NOMO-1 treated with dmso at 0.1 percent for 144 hours (cell line): ENCODE results near the gene OLFML2A.
"Not testable (repeated sequence)": the region's sequence is repeated elsewhere in the genome, so short reads cannot be mapped to it uniquely, and the experiment has no call there.

Source experiments
- DNase-seq: peaks from one replicate; lab custom pipeline; 2025; ENCODE audit not compliant: unreplicated experiment; lab: John Stamatoyannopoulos, UW

OLFML2A gene

GRCh38 chr9:124818431-124819281 lies 41.7 kb downstream of the OLFML2A start:
- DNase-seq, result no peak

- DNase-seq, result no peak
Measured at GRCh38 chr9:124820698-124821623, 44.0 kb downstream of the OLFML2A start.

- no peak for DNase-seq
Measured at GRCh38 chr9:124828489-124829333, 51.8 kb downstream of the OLFML2A start.

- no peak for DNase-seq
Measured at GRCh38 chr9:124829334-124829669, 52.4 kb downstream of the OLFML2A start.

GRCh38 chr9:124830593-124830992 lies 53.7 kb downstream of the OLFML2A start:
- DNase-seq, result no peak

- DNase-seq, result no peak
Measured at GRCh38 chr9:124831642-124832364, 54.9 kb downstream of the OLFML2A start.

GRCh38 chr9:124834591-124834990 lies 57.7 kb downstream of the OLFML2A start:
- no peak for DNase-seq

- no peak for DNase-seq
Measured at GRCh38 chr9:124835026-124835557, 58.2 kb downstream of the OLFML2A start.

GRCh38 chr9:124838132-124838531 lies 61.2 kb downstream of the OLFML2A start:
- not testable (repeated sequence) for DNase-seq

GRCh38 chr9:124838567-124839275 lies 61.8 kb downstream of the OLFML2A start:
- DNase-seq, result not testable (repeated sequence)

GRCh38 chr9:124839612-124840299 lies 62.8 kb downstream of the OLFML2A start:
- no peak for DNase-seq

GRCh38 chr9:124840300-124840833 lies 63.4 kb downstream of the OLFML2A start:
- DNase-seq, result no peak

- no peak for DNase-seq
Measured at GRCh38 chr9:124841075-124841821, 64.3 kb downstream of the OLFML2A start.

GRCh38 chr9:124843456-124844034 lies 66.6 kb downstream of the OLFML2A start:
- no peak for DNase-seq

GRCh38 chr9:124844291-124844690 lies 67.4 kb downstream of the OLFML2A start:
- DNase-seq, result no peak

GRCh38 chr9:124846467-124846866 lies 69.5 kb downstream of the OLFML2A start:
- DNase-seq, result not testable (repeated sequence)

- DNase-seq, result no peak
Measured at GRCh38 chr9:124846969-124847368, 70.0 kb downstream of the OLFML2A start.

- no peak for DNase-seq
Measured at GRCh38 chr9:124849801-124850200, 72.9 kb downstream of the OLFML2A start.
